Pulmonary artery endothelial cell (primary cell): ENCODE data around the gene ZNF749. TPM values are rescaled to one million over a fixed set of nuclear protein-coding genes. Genes with fewer than 3 reads are reported as not detected.

ENCODE experiments used
- DNase-seq: peaks from one replicate; pipeline ENCODE4 v3.0.0-alpha.2; 2011; ENCODE audit warnings: low read depth, low spot score
- total RNA-seq: library from RNA; depleted of rRNA; stranded (reverse); fragments of >200 nt; gene quantifications from 2 replicates; pipeline ENCODE4 v1.2.3, GENCODE V29; 2014

Gene ZNF749
- 12.2 and 14.9 TPM in 2 replicates for total RNA-seq

- DNase-seq, result peak; percentile 93
Observed at GRCh38 chr19:57435062-57435978, at the start of gene ZNF749. Gene ZNF749 (plus strand): TSS chr19:57435325. CDS start chr19:57435579, 254 bp downstream.

DNA sequence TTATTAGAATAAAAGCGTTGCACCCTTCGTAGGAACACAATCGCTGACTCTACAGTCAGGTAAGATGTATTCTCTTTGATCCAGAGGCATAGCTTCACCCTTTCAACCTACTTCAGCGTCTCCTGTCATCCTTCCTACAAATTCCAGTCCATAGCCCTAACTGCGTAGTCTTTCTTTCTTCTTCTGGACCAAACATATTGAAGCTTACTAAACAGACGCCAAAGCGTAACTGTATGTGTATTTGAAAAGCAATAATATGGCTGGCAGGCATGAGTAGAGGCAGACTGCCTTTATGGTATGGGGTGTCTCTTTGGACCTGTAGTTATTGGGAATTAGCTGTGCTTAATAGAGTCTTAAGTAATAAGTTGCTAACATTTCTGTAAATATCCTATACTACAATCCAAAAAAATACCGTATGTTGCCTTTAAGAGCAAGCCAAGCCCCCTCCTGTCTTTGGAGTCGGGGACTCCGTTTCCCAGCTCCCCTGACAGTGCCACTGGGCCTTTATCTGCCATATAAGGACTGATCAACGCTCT lies 45.9 kb upstream of the ZNF749 start:
- DNase-seq, result no peak

DNA sequence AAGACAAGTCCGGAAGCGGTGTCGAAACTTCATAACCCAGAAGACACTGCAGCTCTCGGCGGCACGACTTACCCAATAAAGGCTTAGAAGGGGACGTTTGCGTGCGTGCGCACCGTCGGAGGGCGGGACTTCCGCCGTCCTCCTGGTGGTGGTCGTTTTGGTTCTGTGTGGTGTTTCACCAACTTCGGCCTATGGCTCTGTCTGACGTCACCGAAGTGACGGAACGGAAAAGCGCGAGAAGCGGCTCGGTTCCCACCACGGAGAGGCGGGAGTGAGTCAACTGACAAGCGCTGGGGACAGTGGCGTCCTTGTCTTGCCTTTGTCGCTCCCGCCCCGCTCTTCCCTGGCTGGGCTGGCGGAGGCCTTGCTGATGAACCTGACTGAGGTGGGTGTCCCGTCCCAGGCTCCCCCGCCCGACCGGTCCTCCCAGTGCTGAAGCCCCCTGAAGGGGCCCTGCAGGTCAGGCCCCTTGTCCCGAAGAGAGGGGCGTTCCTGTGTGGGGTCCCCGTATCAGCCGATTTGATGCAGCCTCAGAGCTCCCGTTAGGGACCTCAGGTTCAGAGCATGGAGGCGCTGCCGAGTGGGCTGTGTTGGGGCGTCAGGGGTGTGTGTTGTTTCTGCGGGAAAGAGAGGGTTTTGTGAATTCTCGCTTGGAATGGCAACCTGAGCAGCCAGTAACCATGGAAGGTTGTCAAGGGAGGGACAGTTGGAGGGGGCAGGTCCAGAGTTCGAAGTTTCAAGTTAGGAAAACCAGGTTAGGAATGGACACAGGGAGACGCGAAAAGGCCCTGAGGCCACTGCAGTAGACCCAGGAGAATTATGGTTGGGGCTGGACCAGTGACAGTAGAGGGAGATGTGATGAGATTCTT lies 45.2 kb upstream of the ZNF749 start, which contains the start of gene ZNF548:
ZNF548 (plus strand) TSS at position 125 of the 869 bp plus-strand sequence; CDS start at position 371, 246 bp downstream.
- DNase-seq, result peak; percentile 98

DNA sequence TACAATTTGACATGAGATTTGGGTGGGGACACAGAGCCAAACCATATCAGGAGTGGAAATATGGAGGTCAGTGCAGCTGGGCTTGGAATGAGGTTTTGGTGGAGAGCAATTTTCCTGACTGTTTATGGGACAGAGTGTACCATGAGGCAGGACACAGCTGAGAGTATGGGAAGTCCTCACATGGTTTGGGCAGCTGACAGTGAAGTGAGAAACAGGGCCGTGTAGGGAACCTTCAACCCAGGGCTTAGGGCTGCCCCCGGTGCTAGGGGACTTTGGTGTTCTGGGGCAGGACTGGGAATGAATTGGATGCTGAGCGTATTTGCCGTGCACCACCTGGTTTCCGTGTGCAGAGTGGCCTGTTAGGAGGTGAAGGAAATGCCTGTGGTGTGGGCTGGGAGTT lies 39.4 kb upstream of the ZNF749 start:
- DNase-seq, result no peak

DNA sequence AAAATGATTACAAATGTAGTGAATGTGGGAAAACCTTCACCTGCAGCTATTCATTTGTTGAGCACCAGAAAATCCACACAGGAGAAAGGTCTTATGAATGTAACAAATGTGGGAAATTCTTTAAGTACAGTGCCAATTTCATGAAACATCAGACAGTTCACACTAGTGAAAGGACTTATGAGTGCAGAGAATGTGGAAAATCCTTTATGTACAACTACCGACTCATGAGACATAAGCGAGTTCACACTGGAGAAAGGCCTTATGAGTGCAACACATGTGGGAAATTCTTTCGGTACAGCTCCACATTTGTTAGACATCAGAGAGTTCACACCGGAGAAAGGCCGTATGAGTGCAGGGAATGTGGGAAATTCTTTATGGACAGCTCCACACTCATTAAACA lies 36.3 kb upstream of the ZNF749 start:
- DNase-seq, result no peak

DNA sequence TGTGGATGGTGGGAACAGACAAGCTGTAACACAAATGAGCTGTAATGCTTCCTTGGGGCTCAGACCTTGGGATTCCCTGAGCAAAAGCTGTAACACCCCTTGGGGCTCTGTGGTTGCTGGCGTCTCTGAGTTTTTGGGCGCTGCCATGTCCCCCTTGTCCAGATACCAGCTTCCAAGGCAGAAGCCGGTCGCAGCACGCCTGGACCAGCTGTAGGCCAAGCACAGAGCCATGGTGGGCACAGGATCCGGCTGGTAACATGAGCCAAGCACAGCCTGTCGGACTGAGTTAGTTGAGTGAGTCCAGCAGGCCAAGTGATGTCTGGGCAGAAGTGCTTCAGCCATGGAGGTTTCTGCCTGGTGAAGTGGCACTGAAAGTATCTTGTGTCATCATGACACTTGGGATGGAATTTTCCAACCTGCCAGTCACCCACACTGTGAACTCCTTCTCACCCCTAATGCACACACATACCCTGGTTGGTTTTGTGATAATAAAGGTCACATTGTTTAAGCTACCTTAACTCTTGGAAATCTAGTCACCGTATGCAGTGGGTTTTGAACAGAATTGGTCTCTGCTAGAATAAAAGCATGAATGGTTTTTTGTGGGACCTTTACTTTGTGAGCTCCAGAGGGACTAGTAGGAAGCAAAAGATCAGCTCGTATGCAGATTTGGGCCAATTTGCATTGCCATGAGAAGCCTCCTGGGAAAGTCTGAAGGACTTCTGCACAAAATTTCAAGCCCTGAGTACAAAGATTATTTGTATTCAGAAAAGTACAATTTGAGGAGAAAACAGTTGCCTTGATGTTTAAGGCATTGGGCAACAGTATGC lies 31.2 kb upstream of the ZNF749 start:
- no peak for DNase-seq

GRCh38 chr19:57406516-57407123 lies 28.5 kb upstream of the ZNF749 start:
- no peak for DNase-seq

DNA sequence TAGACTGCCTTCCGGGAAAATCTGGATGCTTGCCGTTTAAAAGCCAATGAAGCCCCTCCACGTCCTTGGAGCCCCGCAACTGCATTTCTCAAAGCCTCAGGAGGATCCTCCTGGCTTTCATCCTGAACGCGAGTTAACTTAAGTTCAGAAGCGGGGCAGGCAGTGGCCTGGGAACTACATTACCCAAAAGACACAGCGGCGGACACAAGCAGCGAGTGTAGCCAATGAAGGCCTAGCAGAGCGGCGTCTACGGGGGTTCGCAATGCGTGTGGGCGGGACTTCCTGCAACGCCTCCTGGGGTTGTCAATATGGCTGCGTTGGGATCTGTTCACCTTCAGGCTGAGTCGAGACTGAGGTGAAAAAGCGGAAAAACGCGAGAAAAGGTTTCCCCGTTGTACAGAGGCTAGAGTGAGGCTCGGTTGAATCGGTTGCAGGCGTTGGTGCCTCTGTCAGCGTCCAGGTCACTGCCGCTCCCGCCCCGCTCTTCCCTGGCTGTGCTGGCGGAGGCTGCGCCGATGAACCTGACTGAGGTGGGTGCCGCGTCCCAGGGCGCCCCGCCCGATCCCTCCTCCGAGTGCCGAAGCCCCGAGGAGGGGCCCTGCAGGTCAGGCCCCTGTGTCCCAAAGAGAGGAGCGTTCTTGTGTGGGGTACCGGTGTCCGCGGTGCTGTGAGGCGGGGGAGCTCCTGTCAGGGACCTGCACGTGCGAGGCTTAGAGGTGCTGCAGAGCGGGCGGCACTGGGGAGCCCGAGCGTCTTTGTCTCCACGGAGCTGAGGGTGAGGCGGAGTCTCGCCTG lies 24.1 kb upstream of the ZNF749 start, which contains the start of gene ZNF17:
ZNF17 (plus strand) TSS at position 285 of the 795 bp plus-strand sequence. CDS start 2,455 bp downstream, outside the sequence.
- peak; percentile 81 for DNase-seq

DNA sequence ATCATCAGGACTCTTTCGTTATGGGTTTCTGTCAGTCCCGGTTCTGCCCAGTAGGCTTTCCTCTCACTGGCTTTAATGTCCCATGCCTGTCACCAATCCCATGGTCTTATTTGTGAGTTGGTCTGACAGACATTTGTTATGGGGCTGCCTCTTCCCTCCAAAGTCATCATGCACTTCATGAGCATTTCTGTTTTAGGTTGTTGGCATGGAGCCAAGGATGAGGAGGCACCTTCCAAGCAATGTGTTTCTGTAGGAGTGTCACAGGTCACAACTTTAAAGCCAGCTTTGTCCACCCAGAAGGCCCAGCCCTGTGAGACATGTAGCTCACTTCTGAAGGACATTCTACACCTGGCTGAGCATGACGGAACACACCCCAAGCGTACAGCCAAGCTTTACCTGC lies 15.7 kb upstream of the ZNF749 start:
- no peak for DNase-seq

DNA sequence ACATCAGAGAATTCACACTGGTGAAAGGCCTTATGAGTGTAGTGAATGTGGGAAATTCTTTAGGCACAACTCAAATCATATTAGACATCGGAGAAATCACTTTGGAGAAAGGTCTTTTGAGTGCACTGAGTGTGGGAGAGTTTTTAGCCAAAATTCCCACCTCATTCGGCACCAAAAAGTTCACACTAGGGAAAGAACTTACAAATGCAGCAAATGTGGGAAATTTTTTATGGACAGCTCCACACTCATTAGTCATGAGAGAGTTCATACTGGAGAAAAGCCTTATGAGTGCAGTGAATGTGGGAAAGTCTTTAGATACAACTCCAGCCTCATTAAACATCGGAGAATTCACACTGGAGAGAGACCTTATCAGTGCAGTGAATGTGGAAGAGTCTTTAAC lies 14.1 kb upstream of the ZNF749 start:
- no peak for DNase-seq

DNA sequence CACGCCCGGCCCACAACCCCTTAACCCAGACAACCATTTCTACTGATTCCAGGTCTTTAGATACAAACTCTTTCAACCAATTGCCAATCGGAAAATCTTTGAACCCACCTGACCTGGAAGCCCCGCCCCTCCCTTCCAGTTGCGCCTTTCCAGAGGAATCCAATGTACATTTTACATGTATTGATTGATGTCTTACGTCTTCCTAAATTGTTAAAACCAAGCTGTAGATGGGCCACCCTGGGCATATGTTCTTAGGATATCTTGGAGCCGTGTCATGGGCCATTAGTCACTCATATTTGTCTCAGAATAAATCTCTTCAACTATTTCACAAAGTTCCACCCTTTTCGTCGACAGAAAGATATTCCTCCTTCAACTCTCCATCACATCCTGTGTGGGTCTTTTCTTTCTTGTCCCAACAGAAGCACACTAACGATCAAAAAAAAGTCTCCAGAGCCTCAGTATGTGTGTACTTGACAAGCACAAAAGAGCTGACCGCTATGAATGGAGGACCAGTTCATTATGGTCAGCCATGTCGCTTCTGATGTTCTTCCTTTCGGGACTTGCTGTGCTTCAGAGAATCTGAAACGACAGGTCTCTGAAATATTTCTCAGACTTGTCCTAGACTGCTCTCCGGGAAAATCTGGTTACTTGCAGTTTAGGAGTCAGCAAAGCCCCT lies 601 bp upstream of the ZNF749 start:
- no peak for DNase-seq

DNA sequence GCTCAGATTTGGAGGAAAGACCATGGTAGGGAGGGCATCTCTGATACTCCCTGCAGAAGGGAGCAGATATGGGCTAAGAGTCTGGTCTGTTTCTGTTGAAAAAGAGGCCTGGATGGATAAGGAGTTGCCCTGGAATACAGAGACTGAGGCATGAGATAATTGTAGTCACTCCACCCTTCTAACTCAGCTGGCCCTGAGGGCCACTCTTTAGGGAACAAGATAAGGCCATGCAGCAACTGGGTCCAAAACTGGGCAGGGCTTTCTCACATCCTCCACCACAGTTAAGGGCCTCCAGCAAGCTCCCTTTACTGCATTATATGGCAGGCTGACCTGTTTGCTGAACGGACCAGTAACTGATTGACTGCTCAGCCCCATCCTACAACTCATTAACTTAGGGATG lies 1.3 kb downstream of the ZNF749 start:
- no peak for DNase-seq

- DNase-seq, result no peak
Observed at GRCh38 chr19:57437931-57438330, 2.8 kb downstream of the ZNF749 start.

DNA sequence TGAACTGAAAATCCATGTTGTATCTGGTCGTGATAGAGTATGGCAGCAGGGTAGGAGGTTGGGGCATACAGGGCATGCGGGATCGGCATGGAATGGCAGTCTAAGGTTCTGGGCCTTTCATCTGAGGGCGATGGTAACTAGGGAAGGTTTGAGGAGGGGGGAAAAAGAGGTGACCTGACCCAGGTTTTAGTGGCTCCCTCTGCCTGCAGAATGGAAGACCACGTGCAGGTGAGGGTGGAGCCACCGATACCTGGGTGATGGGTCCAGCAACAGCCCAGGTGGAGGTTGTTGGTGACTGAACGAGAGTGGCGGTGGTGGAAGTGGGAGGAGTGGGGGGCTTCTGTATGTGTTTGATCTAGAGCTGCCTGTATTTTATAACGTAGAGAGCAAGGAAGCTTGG lies 3.8 kb downstream of the ZNF749 start:
- no peak for DNase-seq

DNA sequence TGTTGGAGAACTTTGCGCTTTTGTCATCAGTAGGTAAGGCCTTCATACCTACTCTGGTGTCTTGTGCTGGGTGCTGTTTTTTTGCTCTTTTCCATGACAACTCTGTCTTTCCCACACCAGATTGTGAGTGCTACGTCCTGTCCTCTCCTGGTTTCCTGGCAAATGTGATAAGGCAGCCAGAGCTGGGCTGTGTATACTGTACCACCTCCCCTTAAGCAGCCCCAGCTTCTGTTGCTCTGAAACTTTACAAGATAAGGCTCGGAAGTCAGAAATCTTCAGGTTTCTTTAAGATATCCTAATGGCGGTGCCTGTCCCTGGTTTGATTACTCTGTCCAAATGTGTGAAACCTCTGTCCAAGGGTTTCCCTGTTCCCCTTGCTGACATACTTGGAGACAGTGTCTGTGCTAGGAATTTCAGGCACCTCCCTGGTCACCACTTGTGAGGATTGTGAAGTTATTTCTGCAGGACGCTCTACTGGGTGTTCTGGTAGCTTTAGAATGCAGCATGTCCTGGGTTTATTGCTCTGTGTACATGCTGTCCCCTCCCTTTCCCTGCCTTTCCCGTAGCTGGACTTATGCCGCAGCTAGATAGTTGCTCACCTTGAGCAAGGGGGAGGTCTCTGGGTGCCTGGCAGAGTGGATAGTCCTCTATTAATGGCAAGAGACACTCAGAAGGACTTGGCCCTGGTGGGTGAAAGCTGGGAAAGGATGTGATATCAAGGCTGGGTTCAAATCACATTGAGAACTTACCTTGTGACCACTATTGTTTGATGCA lies 7.0 kb downstream of the ZNF749 start:
- DNase-seq, result no peak

- DNase-seq, result no peak
Observed at GRCh38 chr19:57443121-57443696, 8.1 kb downstream of the ZNF749 start.

DNA sequence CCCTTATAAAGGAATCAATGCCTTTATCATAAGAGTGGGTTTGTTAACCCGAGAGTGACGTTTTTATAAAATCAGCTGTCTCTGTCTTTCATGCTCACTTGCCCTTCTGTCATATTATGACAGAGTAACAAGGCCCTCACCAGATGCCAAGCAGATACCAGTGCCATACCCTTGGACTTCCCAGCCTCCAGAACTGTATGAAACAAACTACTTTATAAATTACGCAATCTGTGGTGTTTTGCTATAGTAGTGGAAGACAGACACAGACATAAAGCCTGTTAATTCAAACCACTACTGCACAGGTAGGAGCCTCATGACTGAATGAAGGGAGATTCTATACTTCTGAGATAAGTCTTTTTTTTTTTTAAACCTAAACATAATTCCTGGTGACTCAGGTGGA lies 17.2 kb downstream of the ZNF749 start:
- no peak for DNase-seq
